GM12801 (cell line): ENCODE results near the gene SLC49A3.

Experiments
- CTCF ChIP-seq: IDR thresholded peaks from one replicate; pipeline ENCODE4 v1.5.1; 2011; ENCODE audit warnings: control low read depth; ENCODE audit not compliant: insufficient read length; ENCODE audit errors: extremely low read depth

The SLC49A3 gene

DNA sequence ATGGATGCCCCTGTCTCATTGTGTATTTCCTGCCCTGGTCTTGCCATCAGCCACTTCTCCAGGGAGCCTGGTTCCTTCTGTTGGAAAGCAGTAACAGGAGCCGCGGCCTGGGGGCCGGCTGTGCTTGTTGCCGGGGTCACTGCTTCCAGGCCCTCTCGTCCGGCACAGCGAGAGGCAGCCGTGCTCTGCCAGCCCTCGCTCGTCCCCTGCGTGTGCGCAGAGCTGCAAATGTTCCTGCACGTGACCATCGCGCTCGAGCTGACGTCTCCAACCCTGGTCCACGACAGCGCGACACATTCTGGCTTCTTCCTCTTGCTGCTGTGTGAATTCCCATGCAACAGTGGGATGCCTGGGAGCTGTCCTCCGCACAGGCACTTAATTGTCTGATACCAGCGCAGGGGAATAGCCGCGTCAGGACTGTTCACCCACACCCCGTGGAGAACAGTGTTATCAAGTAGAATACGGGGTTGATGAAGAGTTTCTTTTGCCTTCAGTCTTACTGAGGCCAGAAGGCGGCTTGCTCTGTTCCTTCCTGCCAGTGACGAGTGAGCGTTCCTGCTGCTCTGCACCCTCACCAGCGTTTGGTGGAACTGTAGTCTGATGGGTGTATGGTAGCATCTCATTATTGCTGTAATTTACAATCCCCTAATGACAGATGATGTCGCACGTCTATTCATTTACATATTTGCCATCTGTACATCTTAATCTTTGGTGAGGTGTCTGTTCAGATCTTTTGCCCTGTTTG is 51.2 kb downstream of the SLC49A3 start:
- no peak for TF ChIP-seq CTCF

DNA sequence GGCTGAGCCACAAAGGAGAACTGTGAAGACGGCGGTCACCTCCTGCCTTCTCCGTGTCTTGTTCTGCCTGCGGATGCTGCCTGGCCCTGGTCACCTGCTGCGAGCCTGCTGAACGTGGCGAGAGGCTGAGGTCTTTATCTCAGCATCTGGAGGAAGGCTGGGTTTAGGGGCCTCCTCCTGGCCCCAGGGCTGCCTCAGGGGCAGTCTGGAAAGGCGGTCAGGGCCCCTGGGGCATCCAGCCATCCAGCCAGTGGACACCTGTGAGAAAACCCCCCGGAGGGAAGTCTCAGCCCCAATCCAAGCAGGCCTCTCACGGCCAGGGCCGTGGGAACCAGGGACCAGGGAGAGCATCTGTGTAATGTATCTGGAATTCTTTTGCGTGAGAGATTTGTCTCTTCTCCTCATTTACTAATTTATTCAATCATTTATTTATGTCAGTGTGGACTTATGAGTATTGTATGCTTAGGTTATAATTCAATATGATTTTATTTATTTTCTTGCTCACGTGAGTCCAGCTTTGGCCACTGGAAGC is 52.3 kb downstream of the SLC49A3 start:
- TF ChIP-seq CTCF = no peak

DNA sequence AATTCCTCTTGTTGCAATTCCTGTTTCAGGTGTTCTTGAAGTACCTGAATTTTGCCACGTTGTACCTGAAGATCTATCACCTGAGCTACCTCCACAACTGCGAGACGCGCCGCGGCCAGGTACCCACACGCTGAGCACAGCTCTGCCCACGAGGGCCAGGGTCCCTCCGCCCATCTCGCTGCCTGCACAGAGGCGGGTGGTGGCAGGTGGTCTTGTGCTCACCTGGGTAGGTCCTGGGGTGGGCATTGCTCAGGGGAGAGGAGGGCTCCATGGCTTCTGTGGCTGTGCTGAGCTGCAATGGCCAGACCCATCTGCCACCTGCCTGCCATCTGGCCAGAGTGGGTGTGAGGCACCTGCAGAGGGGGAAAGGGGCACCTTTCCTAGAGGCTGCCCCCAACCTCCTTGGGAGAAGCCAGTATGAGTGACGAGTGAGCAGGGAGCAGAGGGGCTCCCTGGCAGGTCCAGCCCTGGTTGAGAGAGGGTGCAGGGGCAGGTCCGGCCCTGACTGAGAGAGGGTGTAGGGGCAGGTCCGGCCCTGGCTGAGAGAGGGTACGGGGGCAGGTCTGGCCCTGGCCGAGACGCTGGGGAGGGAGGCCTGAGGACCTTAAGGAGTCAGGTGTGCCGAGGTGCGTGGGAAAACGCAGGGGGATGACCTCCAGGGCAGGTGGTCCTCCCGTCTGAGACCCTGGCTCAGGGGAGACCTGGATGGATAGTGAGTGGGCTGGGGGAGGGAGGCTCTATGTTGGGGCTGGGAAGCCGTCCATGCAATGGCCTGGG is 52.9 kb downstream of the SLC49A3 start:
- TF ChIP-seq CTCF = no peak

DNA sequence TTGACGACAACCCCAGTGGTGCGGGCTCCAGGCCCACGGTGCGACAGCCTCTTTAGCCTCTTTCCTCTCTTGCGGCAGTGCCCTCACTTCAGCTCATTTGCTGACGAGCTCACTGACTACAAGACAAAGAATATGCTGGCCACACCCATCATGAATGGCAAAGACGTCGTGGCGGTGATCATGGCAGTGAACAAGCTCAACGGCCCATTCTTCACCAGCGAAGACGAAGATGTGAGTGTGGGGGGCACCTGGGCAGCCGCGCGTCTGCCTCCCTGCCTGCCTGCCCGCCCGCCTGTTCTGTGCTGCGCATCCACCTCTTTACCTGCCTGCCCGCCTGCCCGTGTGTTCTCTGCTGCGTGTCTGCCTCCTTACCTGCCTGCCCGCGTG is 54.4 kb downstream of the SLC49A3 start:
- TF ChIP-seq CTCF = no peak

GRCh38 chr4:633976-634598 is 54.9 kb downstream of the SLC49A3 start:
- no peak for TF ChIP-seq CTCF

DNA sequence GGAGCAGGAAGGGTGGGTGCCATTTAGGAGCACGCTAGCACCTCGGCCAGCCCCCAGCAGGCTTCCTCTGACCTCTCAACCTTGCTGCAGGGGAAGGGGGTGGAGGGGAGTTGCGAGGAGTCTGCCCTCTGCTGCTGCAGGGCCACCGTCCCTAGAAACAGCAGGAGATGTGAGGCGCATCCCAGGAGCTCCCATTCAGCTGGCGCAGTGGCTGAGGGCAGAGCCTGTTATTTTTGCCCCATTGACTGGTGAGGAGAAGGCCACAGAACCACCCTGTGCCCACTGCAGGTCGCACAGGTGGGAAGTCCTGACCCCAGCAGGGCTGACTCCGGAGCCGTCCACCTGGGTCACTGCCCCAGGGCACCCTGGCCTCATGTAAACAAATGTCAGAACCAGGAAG is 55.5 kb downstream of the SLC49A3 start:
- TF ChIP-seq CTCF = no peak

GRCh38 chr4:632926-633325 is 56.0 kb downstream of the SLC49A3 start:
- TF ChIP-seq CTCF = no peak
